Body of pancreas (tissue), 4 donors: ENCODE data around the gene CYP1A2.

Experiments
- POLR2A ChIP-seq, 3 donors: fragments of 450-650 bp; IDR thresholded peaks; one replicate each; pipeline ENCODE4 v1.6.1; 2016; ENCODE audit warnings: antibody characterized with exemption in 3 of 3, mild to moderate bottlenecking in 2 of 3
- TF ChIP-seq, protein P1 (sequence below), 7 experiments: fragments of 450-650 bp in 4 of 7; fragments of 200-600 bp in 3 of 7; sonication (generic) in 3 of 7; IDR thresholded peaks; one replicate each; pipeline ENCODE4 v1.5.1; 2016 to 2019; ENCODE audit warnings: antibody characterized with exemption in 7 of 7

GRCh38 chr15:74732846-74733245 is 15.8 kb upstream of the CYP1A2 start:
- TF ChIP-seq, protein P1, sequence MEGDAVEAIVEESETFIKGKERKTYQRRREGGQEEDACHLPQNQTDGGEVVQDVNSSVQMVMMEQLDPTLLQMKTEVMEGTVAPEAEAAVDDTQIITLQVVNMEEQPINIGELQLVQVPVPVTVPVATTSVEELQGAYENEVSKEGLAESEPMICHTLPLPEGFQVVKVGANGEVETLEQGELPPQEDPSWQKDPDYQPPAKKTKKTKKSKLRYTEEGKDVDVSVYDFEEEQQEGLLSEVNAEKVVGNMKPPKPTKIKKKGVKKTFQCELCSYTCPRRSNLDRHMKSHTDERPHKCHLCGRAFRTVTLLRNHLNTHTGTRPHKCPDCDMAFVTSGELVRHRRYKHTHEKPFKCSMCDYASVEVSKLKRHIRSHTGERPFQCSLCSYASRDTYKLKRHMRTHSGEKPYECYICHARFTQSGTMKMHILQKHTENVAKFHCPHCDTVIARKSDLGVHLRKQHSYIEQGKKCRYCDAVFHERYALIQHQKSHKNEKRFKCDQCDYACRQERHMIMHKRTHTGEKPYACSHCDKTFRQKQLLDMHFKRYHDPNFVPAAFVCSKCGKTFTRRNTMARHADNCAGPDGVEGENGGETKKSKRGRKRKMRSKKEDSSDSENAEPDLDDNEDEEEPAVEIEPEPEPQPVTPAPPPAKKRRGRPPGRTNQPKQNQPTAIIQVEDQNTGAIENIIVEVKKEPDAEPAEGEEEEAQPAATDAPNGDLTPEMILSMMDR (IDR thresholded peaks at IDR 0.05): no peak
- TF ChIP-seq POLR2A (IDR thresholded peaks at IDR 0.05): no peak
